SK-N-SH treated with all-trans-retinoic acid at 6 μM for 48 hours (cell line): Measurements from ENCODE around the gene RBBP9.

Source experiments
- ATAC-seq: fragments of 200-7000 bp; cut with Tn5 transposase; 3 replicates; pipeline ENCODE4 v1.9.1; 2020; ENCODE audit warnings: mild to moderate bottlenecking, moderate library complexity
- BACH2 ChIP-seq: fragments of 250-450 bp; sonication (Bioruptor Pico); IDR thresholded peaks from 2 replicates; pipeline ENCODE4 v1.9.0; 2021; ENCODE audit warnings: mild to moderate bottlenecking, borderline replicate concordance
- CREB5 ChIP-seq: fragments of 250-450 bp; sonication (Bioruptor Pico); IDR thresholded peaks from 2 replicates; pipeline ENCODE4 v1.5.1; 2020; ENCODE audit warnings: low read depth, mild to moderate bottlenecking, moderate library complexity
- CSDC2 ChIP-seq: fragments of 250-450 bp; sonication (Bioruptor Pico); IDR thresholded peaks from 2 replicates; pipeline ENCODE4 v1.5.0; 2020; ENCODE audit warnings: mild to moderate bottlenecking, moderate library complexity
- CSRNP3 ChIP-seq: fragments of 250-450 bp; sonication (Bioruptor Pico); IDR thresholded peaks from 2 replicates; pipeline ENCODE4 v1.5.1; 2021; ENCODE audit warnings: mild to moderate bottlenecking, moderate library complexity
- ISL1 ChIP-seq: fragments of 250-450 bp; sonication (Bioruptor Pico); IDR thresholded peaks from 2 replicates; pipeline ENCODE4 v2.1.2; 2022; ENCODE audit warnings: mild to moderate bottlenecking, moderate library complexity
- OSR1 ChIP-seq: fragments of 250-450 bp; sonication (Bioruptor Pico); IDR thresholded peaks from 2 replicates; pipeline ENCODE4 v1.8.0; 2022; ENCODE audit warnings: moderate library complexity, mild to moderate bottlenecking, inconsistent platforms
- PATZ1 ChIP-seq: fragments of 250-450 bp; sonication (Bioruptor Pico); IDR thresholded peaks from 2 replicates; pipeline ENCODE4 v1.8.0; 2020; ENCODE audit warnings: mild to moderate bottlenecking, moderate library complexity, borderline replicate concordance
- POU6F1 ChIP-seq: fragments of 250-450 bp; sonication (Bioruptor Pico); IDR thresholded peaks from 2 replicates; pipeline ENCODE4 v1.8.0; 2021; ENCODE audit warnings: low read depth, mild to moderate bottlenecking, moderate library complexity, borderline replicate concordance
- PPARA ChIP-seq: fragments of 250-450 bp; sonication (Bioruptor Pico); IDR thresholded peaks from 2 replicates; pipeline ENCODE4 v1.5.0; 2020; ENCODE audit warnings: mild to moderate bottlenecking, borderline replicate concordance
- RARB ChIP-seq: fragments of 250-450 bp; sonication (Bioruptor Pico); IDR thresholded peaks from 2 replicates; pipeline ENCODE4 v1.8.0; 2021; ENCODE audit warnings: mild to moderate bottlenecking, moderate library complexity
- SNAI2 ChIP-seq: fragments of 250-450 bp; sonication (Bioruptor Pico); IDR thresholded peaks from 2 replicates; pipeline ENCODE4 v1.5.0; 2020; ENCODE audit warnings: mild to moderate bottlenecking, moderate library complexity
- TCF4 ChIP-seq: fragments of 250-450 bp; sonication (Bioruptor Pico); IDR thresholded peaks from 2 replicates; pipeline ENCODE4 v1.8.0; 2021; ENCODE audit warnings: mild to moderate bottlenecking, moderate library complexity, borderline replicate concordance
- TOX ChIP-seq: fragments of 250-450 bp; sonication (Bioruptor Pico); IDR thresholded peaks from 2 replicates; pipeline ENCODE4 v1.8.0; 2021; ENCODE audit warnings: mild to moderate bottlenecking, moderate library complexity, borderline replicate concordance
- TSHZ2 ChIP-seq: fragments of 250-450 bp; sonication (Bioruptor Pico); IDR thresholded peaks from 2 replicates; pipeline ENCODE4 v1.5.0; 2020; ENCODE audit warnings: mild to moderate bottlenecking, moderate library complexity
- ZFP3 ChIP-seq: fragments of 250-450 bp; sonication (Bioruptor Pico); IDR thresholded peaks from 2 replicates; pipeline ENCODE4 v1.5.0; 2020; ENCODE audit warnings: mild to moderate bottlenecking, moderate library complexity
- ZFP30 ChIP-seq: fragments of 450-650 bp; formaldehyde crosslinking; IDR thresholded peaks from 2 replicates; pipeline ENCODE4 v1.5.0; 2022; ENCODE audit warnings: mild to moderate bottlenecking, moderate library complexity
- ZNF565 ChIP-seq: fragments of 450-650 bp; formaldehyde crosslinking; conservative IDR thresholded peaks from 2 replicates; pipeline ENCODE4 v1.5.0; 2020; ENCODE audit warnings: low read depth, mild to moderate bottlenecking, moderate library complexity
- ZNF70 ChIP-seq: fragments of 450-650 bp; formaldehyde crosslinking; IDR thresholded peaks from 2 replicates; pipeline ENCODE4 v1.5.0; 2020; ENCODE audit warnings: mild to moderate bottlenecking, moderate library complexity
- ZNF8 ChIP-seq: fragments of 450-650 bp; formaldehyde crosslinking; IDR thresholded peaks from 2 replicates; pipeline ENCODE4 v1.5.0; 2020; ENCODE audit warnings: mild to moderate bottlenecking, moderate library complexity

Gene RBBP9

GRCh38 chr20:18466574-18466893 is 30.5 kb downstream of the RBBP9 start:
- ATAC-seq = peak; percentile 87
- no peak for TF ChIP-seq PATZ1 (CRISPR knock-in tag)
- no peak for TF ChIP-seq ISL1 (CRISPR knock-in tag)
- no peak for TF ChIP-seq POU6F1 (CRISPR knock-in tag)
- no peak for TF ChIP-seq BACH2 (CRISPR knock-in tag)
- no peak for TF ChIP-seq PPARA (CRISPR knock-in tag)
- no peak for TF ChIP-seq TOX (CRISPR knock-in tag)
- no peak for TF ChIP-seq SNAI2 (CRISPR knock-in tag)
- no peak for TF ChIP-seq CSDC2 (CRISPR knock-in tag)
- TF ChIP-seq TCF4 (CRISPR knock-in tag) = no peak
- no peak for TF ChIP-seq ZNF70 (CRISPR knock-in tag)
- TF ChIP-seq TSHZ2 (CRISPR knock-in tag) = no peak
- TF ChIP-seq RARB (CRISPR knock-in tag) = no peak
- no peak for TF ChIP-seq CREB5 (CRISPR knock-in tag)

- no peak for ATAC-seq
- TF ChIP-seq OSR1 (CRISPR knock-in tag) = no peak
- TF ChIP-seq TOX (CRISPR knock-in tag) = no peak
- no peak for TF ChIP-seq BACH2 (CRISPR knock-in tag)
- no peak for TF ChIP-seq PATZ1 (CRISPR knock-in tag)
- no peak for TF ChIP-seq ISL1 (CRISPR knock-in tag)
- no peak for TF ChIP-seq ZFP3 (CRISPR knock-in tag)
- TF ChIP-seq ZNF565 = no peak
- no peak for TF ChIP-seq ZNF70 (CRISPR knock-in tag)
- no peak for TF ChIP-seq SNAI2 (CRISPR knock-in tag)
- no peak for TF ChIP-seq TCF4 (CRISPR knock-in tag)
- TF ChIP-seq CSDC2 (CRISPR knock-in tag) = no peak
- TF ChIP-seq CSRNP3 = no peak
Observed at GRCh38 chr20:18465536-18466200, 31.4 kb downstream of the RBBP9 start.

GRCh38 chr20:18456600-18456999 is 40.4 kb downstream of the RBBP9 start:
- no peak for ATAC-seq

More at GRCh38 chr20:18456600-18456999, 40.4 kb downstream of the RBBP9 start:
- TF ChIP-seq ZNF8 (CRISPR knock-in tag) (peak; percentile 97), ZFP30 (CRISPR knock-in tag) (no peak)
